ENCODE results near the gene INPP4B. TPM values are rescaled to one million over a fixed set of nuclear protein-coding genes. Genes with fewer than 3 reads are reported as not detected.

INPP4B gene
- total RNA-seq, 2 donors from 2014 or later: 18.1 to 19.6 TPM

DNA sequence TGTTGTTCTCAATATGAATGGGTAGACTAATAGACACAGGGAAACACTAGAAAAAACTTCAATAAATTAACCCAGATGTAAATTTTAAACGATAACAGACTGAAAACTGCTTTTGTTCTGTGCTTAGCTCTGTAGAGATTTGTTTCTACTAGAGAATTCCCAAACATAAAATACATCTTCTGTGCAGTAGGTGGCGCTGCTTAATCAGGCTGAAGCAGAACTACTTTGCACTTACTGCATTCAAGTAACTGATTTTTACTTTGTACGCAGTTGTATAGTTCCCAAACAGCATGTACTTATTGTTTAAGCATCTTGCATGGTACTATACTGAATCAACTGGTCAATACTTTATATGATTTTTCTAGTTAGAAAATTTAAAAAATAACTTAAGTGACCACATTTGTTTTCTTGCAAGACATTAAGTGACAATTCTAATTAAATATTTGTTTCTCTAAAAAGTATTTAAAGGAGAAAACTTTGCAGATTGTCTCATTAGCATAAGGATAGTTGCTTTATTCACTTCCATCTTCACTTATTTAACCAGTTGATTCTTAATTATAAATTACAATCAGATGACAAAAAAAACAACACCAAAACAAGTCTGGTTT, 719.1 kb downstream of the INPP4B start:
- peak; percentile 54 for ATAC-seq

DNA sequence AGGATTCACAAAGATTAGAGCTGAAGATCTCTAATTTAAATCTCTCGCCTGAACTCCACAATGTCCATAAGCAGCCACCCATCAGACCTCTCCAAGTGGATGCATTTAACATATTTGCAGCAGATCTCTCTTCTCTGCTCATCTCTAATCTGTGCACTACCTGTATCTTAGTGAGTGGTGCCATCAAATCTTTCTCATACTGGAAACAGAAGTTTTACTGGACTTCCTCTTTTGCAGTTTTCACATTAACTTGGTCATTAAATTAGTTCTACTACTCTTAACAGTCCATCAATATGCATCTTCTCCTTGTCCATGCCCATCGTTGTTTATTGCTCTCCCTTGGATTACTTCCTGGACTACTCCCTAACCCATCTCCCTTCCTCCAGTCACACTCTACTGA, 721.2 kb downstream of the INPP4B start:
- peak; percentile 65 for ATAC-seq
- intact Hi-C loops (cut with DNase I, micrococcal nuclease): loop anchor here in 1 of 2 donors (5.0 kb wide), 1 partner anchor 722 kb away; the partner anchor contains the start of gene INPP4B
- DNase-seq: no peak

More for the DNA sequence above, 719.1 kb downstream of the INPP4B start:
- DNase-seq: peak; percentile 32 to 49
- intact Hi-C loops (cut with DNase I, micrococcal nuclease): loop anchor here in 1 of 2 donors (5.0 kb wide), 1 partner anchor 720 kb away; the partner anchor contains the start of gene INPP4B

DNA sequence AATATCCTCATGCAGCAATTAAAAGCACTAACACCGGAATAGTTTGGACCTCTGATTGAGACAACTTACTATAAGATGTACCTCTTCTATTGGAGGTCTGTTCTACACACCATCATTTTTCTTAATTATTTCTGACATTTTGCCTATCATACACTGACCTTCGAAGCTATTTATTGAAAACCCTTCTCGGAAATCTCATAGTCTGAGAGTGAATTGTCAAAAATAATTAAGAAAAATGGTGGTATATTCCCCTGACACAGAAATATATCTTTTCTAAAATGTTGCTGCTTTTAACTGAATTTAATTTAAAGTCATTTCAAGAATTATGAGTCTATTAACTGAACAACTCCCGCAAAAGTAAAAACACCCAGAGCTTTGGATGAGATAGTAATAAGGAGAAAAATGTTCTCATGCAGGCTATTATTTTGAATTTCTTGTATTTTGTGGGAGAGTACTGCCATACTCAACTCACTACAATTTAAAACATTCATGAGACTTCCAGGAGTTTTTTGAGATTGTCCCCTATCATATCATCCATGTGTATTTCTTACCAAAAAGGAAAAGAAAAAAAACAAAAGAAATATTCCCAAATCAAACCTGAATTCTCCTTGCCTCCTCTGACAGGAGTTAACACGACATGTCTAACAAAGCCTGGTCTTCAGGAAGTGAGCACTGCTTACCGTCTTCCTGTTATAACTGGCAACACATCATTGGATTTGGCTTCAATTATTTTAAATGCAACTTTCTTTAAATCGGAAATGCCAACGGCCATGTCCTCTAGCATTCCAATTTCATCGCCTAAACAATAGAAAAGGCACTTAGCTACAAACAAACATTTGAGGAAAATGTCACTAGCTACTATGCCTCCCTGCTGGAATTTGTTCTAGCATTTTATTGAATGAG, 724.4 kb downstream of the INPP4B start:
- intact Hi-C loops (cut with DNase I, micrococcal nuclease): no loop called here

DNA sequence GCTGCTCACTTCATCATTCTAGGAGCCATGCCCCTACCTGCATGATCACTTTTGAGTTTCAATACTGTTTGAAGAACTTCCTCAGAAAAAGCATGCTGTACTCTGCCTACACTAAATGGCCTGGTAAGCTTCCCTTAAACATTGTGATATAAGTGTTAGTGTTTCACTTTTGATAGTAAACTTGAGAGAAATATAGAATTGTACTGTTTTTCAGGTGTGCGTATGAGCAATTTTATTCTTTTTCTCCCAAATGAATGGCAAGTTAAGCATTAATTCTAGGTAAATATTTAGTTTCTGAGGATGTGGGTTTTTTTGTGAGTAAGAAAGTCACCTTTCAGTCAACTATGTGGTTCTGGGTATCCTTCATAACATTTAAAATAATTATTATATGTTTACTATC, 725.2 kb downstream of the INPP4B start:
- ATAC-seq (no peak), DNase-seq (no peak)
- intact Hi-C loops (cut with DNase I, micrococcal nuclease): no loop called here

More for the DNA sequence above, 724.4 kb downstream of the INPP4B start:
- ATAC-seq (no peak), DNase-seq (no peak)

DNA sequence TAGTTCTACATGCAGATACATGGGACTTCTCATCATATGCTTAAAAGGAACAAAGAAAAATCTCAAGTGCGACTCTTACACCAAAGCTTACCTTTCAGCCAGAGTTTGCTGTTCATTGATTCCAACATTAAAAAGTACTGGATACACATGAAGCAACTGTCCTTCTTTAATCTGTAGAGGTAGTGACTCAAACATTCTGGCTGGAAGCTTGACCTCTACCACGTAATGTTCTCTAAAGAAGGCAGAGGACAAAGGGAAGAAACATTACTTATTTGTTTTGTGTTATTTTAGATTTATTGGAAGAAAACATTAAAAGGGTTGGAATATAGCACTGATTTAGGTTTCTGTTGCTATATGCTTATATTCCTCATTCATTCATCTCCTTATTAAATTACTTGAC, 733.6 kb downstream of the INPP4B start:
- DNase-seq (no peak), ATAC-seq (no peak)
- intact Hi-C loops (cut with DNase I, micrococcal nuclease): no loop called here

DNA sequence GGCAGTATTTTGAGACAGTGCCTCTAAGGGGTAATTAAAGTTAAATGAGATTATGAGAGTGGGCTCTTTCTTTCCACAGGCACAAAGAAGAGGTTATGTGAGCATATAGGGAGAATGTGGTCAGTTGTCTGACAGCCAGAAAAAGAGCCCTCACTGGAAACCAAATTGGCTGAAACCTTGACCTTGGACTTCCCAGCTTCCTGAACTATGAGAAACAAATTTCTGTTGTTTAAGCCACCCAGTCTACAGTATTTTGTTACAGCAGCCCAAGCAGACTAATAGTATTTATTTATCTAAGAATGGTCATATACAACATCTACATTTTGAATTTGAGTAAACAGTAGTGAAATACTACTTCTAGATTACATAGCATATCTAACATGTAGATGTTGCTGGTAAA, 736.0 kb downstream of the INPP4B start:
- DNase-seq: no peak
- ATAC-seq: no peak
- intact Hi-C loops (cut with DNase I, micrococcal nuclease): no loop called here

DNA sequence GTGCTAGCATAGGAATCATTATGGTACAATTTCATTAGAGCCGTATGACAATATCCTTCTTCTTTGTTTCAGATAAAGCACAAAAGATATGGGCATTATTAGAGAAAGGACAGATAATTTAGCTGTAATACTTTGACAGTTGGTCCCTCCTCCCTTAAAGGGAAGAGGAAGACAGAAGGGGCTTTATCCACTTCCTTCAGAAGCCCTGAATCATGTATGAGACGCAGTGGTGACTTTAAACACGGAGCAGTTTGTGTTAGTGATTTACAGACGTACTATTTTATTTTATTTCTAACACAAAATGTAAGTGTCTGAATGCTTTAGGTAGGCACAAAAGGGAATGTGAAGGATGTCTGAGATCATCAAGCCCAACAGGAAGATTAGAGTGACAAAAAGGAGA, 742.1 kb downstream of the INPP4B start:
- no peak for ATAC-seq
- DNase-seq: no peak
- intact Hi-C loops (cut with DNase I, micrococcal nuclease): no loop called here

DNA sequence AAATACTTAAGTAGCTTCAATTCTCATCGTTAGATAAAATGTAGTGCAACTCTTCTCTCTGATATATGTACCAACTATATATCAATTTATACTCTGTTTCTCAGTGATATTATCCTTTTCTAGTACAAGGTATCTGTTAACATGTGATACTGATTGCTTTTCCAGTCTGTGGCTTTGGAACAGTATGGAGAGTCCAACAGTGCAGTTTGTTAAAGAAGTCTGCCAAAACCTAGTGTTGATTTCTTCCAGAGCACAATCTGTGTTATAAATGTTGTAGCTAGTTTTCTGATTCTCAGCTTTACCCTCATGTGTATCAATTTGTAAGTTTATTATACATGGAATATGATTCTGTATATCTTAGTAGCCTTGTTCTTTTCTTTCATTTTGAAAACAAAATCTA, 744.7 kb downstream of the INPP4B start:
- intact Hi-C loops (cut with DNase I, micrococcal nuclease): no loop called here
- DNase-seq (no peak), ATAC-seq (no peak)

DNA sequence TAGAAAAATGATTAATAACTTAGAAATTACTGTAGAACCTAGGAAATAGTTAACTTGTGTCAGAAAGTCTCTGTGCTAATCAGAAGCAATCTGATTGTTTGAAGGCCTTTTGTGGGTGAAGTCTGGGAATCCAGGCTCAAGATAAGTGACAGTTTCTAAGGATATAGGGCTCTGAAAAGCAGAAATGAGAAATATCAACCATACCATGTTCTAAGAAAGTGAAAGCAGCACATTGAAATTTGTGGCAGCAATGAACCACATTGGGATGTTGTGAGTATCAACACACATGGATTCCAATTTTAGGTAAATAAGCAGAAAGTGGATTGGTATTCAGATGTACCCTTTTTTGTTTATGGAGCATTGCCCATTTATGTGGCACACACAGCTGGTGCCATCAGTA, 745.2 kb downstream of the INPP4B start:
- intact Hi-C loops (cut with DNase I, micrococcal nuclease): no loop called here
- no peak for DNase-seq
- ATAC-seq: no peak

DNA sequence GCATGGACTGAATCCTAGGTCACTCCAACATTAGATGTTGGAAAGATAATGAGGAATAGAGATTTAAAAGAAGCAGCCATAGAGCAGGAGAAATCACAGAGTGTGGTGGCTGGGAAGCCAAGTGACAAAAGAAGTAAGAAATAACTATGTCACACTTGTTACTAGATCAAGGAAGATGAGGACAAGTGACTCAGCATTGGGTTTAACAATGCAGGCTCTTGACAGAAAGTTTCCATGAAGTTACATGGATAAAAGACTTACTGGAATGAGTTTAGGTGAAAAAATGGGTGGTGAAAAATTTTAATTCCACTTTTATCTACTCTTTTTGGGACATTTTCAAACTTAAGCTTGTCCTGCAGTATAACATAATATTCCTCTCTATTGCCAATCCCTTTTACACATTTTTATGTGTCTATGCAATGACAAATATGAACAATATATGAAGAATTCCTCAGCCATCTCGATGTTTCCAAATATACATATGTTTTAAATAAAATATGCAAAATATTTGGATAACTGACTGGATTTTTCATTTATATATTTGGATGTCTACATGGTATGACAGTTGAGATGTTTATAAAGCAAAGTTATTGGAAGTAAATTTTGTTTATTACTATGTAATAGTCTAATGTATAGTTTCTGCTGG, 747.1 kb downstream of the INPP4B start:
- ATAC-seq (no peak), DNase-seq (no peak)
- intact Hi-C loops (cut with DNase I, micrococcal nuclease): no loop called here

DNA sequence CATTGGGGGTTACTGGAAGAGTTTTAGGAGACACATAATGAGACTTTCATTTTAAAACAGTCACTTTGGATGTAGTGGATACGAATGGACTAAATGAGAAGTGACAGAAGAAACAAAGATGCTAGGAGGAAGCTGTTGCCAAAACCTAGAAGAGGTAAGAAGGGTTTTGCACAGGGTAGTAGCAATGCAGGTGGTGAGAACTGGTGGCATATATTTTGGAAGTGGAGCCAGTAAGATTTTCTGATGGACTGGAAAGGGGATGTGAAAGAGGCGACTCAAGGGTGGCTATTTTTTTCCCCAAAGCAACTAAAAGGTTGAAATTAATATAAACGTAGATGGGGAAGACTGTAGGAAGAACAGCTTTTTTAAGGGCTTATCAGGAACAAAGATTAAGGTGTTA, 747.7 kb downstream of the INPP4B start:
- ATAC-seq (no peak), DNase-seq (no peak)
- intact Hi-C loops (cut with DNase I, micrococcal nuclease): no loop called here

DNA sequence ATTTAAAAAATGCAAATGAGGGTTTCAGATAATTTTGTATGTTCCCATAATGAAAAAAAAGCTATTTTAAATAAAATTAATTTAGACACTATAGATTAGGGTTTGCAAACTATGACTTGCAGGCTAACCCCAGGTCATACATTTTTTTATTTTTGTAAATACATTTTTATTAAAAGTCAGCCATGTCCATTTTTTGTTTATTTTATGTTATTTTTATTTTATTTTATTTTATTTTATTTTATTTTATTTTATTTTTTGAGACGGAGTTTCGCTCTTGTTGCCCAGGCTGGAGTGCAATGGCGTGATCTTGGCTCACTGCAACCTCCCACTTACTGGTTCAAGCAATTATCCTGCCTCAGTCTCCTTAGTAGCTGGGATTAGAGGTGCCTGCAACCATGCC, 749.1 kb downstream of the INPP4B start:
- intact Hi-C loops (cut with DNase I, micrococcal nuclease): no loop called here
- DNase-seq (no peak), ATAC-seq (no peak)

DNA sequence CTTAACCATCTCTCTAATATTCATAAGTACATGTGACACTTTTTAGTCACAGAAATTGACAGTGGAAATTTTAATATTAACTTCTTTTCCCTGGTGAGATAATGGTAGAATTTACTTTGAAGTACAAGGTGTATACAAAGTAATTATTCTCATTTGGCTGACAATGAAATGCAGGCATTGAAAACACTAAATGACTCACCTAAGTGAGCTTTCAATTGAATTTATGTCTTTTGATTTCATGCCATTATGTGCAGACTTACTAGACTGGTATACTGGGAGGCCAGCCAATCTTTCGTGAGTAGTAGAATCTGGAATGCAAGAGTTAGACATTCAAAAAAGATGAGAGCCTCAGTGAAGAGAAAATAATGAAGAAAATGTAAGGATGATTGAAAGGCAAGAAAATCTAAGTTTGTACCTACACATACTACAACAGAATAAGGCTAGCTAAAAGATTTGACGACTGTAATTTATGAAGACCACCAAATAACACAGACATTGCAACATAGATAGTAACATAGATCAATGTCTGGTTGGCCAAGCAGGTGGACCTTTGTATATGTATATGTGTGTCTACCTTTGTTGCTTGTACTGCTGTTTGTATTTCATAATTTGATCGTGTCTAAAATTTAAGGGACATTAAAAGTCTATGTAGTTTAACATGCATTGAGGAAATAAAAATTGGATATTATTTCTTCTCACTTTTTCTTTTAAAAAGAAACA, 750.1 kb downstream of the INPP4B start:
- ATAC-seq (no peak), DNase-seq (peak in 1 of 2 donors; percentile 26)
- intact Hi-C loops (cut with DNase I, micrococcal nuclease): no loop called here

DNA sequence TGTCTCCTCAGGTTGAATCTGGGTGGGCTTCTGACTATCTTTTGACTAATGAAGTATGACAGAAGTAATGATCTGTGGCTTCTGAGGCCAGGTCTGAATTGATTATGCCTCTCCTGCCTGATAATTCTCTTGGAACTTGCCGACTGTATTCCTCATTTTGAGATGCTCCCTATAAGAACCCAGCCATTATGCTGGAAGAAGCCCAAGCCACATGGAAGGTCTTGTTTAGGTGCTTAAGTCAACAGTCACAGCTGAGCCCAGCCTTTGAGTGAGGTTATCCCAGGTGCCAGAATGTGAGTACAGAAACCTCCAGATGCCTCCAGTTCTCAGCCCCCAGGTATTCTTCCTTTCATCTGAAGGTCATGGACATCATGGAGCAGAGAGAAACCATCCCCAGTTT, 753.2 kb downstream of the INPP4B start:
- intact Hi-C loops (cut with DNase I, micrococcal nuclease): no loop called here

DNA sequence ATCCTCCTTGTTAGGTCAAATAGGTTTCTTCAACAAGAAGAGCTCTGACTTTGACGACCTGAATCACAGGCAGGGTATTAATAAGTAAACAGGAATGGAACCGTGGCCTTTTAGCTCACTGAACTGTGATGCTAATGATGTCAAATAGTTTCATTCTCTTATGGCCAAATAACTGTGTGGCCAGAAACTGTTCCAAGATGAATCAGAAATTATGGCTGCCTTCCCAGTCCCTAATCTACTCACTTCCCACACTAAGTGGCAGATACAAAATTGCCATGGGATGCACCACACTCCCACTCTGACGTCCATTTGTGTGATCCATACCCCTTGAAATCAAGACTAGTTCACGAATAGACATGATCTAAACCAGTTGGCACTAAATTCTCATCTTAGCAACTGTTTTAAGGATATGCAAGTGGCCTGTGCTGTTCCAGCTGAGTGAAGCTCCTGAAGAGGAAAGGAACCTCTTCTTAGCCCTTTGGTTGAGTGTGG, 754.4 kb downstream of the INPP4B start:
- intact Hi-C loops (cut with DNase I, micrococcal nuclease): no loop called here
- ATAC-seq (no peak), DNase-seq (no peak)

More for the DNA sequence above, 753.2 kb downstream of the INPP4B start:
- ATAC-seq (no peak), DNase-seq (no peak)

DNA sequence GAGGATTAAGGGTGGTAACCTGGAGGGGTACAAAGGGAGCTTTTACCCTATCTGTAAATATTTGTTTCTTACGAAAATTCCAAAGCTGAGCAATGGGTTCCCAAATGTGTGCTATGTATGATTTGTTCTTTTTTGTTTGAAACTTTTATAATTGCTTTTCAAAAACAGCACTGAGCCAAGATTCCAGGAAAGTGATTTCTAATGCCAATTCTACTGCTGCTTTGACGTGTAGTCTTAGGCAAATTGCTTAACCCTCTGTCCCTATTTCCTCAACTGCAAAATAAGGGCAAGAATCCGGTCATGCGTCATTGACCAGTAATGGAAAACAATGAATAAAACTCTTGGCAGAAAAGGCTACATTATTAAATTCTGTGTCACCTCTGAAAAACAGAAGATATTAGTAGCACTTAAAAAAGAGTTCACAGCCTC, 755.0 kb downstream of the INPP4B start:
- intact Hi-C loops (cut with DNase I, micrococcal nuclease): no loop called here
- ATAC-seq (no peak), DNase-seq (no peak)

DNA sequence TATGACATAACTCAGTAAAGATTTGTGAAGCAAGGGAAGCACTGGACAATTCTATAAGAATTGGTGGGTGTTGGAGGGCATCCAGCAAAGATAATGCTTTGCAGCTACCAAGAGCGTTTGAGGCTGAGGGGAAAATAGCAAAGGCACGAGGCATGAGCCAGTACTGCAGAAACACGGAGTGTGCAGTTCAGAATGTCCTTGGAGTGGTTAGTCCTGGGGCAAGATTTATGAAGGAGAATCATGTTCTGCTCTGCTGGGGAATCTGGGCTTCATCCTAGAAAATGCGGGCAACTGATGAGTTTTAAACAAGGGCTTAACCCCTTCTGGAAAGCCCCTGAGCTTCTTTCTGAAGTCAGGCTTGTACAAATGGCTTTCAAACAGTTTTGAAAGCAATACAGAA, 757.2 kb downstream of the INPP4B start:
- peak in 1 of 2 donors; percentile 23 for DNase-seq
- intact Hi-C loops (cut with DNase I, micrococcal nuclease): no loop called here

DNA sequence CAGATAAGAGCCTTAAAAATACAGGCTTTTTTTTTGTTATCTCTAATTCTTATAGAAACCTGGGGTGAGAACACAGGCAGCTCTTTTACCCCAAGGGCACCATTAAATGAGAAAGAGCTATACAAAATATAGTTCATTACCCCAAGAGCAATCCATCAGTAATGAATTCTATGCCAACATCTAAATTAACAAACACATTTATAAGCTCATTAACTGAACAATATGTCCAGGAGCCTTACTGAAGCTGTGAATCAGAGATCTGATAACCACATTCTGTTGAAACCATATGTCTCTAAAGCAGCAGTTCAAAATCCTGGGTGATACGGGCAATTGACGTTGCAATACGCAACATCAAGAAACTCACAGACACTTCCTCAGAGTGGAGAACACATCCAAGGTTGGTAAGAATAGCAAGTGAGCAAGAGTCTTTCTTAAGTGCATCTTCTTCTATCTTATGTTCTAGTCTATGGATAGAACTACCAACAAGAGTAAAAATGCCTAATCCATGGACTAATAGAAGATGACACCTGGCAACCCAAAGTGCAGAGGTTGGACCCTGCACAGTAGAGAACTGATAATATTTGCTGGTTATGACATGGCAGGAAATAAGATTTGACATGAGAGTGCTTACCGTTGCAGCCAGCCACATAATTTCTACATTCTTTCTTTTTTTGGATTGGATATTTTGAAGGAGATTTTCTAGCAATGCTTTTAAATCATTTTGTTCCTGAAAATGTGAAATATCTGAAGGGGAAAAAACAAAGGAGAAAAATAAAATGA, 760.4 kb downstream of the INPP4B start:
- ATAC-seq: no peak

More for the DNA sequence above, 757.2 kb downstream of the INPP4B start:
- ATAC-seq: no peak

More for the DNA sequence above, 760.4 kb downstream of the INPP4B start:
- intact Hi-C loops (cut with DNase I, micrococcal nuclease): no loop called here
- no peak for DNase-seq
